ENCODE data around the gene EMILIN2. TPM values are rescaled to one million over a fixed set of nuclear protein-coding genes. Genes with fewer than 3 reads are reported as not detected.

Gene EMILIN2
- total RNA-seq, 1 donor from 2014 or later = 0.53 TPM

DNA sequence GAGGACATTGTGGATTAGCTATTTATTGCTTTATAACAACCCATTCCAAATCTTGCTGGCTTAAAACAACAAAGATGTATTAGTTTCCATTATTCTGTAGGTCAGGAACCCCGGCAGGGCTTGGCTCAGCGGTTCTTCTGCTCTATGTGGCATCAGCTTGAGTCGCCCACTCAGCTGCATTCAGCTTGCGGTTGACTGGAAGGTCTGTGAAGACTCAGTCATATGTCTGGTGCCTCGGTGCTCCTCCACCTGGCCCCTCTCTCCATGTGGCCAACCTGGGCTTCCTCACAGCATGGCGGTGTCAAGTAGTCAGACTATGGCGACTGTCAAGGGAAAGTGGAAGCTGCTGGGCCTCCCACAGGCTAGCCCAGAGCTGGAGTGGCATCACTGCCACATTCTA is 48.6 kb downstream of the EMILIN2 start:
- ATAC-seq = no peak
- DNase-seq (ENCODE audit: low spot score) = peak; percentile 41

DNA sequence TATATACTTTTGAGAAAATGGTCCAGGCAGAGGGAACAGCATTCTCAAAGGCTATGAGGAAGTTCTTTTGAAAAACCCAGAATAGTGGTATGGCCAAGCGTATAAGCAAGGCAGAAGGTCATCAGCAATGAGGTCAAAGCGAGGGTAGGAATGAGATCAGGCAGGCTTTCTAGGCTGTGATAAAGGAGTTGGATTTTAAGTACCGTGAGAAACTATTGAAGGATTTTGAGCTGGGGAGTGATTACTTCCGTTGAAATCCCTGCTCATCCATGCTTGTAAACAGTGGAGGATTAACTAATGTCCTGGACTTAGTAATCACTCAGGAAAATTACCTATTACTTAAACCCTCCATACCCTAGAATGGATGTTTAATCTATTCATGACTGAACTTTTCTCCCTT is 50.2 kb downstream of the EMILIN2 start:
- ATAC-seq = no peak

DNA sequence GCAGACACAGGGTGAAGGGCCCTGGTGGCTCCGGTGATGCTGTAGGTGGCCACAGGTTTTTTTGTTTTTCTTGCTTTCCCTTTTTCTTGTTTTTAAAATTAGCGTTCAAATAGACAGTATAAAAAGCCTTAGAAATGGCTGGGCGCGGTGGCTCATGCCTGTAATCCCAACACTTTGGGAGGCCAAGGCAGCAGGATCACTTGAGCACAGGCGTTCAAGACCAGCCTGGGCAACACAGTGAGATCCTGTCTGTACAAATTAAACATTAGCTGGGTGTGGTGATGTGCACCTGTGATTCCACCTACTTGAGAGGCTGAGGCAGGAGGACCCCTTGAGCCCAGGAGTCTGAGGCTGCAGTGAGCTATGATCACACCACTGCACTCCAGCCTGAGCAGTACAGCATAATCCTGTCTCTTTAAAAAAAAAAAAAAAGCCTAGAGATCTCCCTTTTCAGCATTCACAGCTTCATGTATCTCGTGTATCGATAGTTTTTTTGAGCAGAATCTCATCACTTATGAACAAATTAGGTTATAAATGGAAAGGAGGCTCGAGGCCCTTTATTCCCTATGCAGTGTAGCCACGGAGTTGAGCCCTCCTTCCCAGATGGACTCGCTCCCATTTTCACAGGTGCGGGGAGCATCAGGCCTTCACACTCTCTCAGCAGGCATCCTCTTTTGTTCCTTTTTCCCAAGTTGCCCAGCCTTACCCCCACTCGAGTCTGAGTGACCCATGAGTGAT is 50.8 kb downstream of the EMILIN2 start:
- no peak for ATAC-seq
- DNase-seq (ENCODE audit: low spot score) = peak; percentile 14

More for the DNA sequence above, 50.2 kb downstream of the EMILIN2 start:
- no peak for DNase-seq (ENCODE audit: low spot score)

DNA sequence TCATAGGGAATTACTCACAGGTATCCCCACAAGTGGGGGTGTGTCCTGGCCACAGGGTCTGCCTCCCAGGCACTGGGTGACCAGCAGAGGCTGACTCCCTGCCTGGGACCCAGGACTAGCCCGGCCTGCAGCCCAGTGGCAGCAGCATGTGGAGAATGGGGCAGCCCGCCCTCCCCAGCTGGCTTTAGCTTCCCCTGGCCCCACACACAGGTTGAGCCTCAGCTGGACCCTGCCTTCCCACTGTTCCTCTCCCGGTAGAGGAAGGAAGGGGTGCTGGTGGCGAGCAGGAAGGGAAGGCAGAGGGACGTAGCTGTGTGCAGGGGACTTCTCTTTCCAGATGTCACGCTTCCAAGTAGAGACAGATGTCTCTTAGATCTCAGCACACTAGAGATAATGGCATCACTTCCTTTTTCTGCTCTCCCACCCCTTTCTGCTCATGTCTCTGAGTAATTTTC is 51.4 kb downstream of the EMILIN2 start:
- ATAC-seq = no peak
- DNase-seq (ENCODE audit: low spot score) = peak; percentile 33

DNA sequence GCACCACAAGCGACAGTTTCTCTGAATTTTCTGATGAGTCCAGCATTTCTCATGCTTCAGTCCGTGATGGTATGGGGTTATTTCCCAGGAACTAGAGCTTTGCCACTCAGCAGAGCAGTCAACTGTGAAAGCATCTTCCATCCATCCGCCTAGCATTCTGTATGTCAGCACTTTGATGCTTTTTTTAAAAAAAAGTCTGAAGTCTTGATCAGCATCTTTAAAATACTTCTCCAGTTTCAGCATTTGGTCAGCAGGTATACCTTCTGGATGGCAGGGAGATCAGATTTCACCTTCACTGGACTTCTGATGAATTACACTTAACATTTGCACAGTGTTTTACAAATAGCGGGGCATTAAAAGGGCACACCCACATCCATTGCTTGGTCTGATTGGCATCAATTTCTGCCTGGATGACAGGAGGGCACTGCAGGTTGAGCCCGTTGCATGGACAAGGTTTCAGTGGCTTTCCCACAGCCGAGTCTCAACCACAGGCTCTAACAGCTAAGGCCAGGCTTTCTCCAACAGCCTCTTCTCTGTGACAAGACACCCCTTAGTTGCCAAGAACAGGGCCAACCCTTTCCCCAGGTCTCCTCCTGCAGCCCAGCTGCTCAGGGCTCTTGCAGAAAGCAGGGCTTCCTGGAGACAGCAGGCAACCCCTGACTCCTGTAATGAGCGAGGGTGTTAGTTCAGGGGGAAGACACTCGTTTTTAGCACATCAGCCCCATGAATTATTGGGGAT is 54.0 kb downstream of the EMILIN2 start:
- ATAC-seq = no peak

DNA sequence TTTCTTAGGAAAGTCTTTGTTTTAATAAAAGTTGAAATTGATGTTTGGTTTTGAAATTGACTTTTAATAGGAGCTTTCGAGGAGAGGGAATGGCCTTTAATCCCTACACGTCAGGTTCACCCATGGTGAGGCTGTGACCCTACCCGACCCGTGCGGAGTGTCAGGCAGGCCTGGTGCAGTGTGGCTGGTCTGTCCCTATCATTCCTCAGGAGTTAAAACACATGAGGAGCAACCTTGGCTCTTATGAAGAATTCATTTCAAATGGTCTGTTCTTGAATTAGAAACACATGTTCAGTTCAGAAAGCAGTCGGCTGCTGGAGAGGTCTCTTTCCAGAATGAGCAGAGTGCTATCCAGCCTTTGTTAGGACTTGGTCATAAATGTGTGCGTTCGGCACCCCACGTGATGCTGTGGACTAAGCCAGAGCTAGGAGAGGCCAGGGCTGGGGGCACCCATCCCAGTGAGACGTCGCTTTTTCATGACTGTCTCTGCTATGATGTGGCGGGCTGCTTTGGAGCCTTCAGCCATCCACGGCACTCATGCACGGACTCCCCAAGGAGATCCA is 54.7 kb downstream of the EMILIN2 start:
- ATAC-seq (no peak), DNase-seq (ENCODE audit: low spot score) (no peak)

More for the DNA sequence above, 54.0 kb downstream of the EMILIN2 start:
- DNase-seq (ENCODE audit: low spot score) = peak; percentile 35

DNA sequence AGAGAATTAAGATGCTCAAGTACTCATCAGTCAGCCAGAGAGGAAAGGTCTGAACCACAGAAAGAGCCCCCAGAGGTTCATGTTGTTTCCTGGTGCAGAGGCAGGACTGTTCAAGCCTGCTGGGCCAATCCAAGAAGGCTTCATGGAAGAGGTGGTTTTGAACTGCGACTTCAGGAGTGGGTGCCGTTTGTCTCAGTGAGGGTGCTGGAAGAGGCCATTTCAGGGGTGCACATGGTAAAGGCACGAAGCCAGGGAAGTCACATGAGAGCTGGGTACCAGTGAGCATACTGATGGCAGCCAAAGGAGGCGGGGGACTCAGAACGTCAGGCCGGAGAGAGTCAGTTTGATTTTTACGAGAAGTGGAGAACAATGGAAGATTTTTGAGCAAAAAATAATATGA is 55.5 kb downstream of the EMILIN2 start:
- DNase-seq (ENCODE audit: low spot score) = no peak
- ATAC-seq = no peak

DNA sequence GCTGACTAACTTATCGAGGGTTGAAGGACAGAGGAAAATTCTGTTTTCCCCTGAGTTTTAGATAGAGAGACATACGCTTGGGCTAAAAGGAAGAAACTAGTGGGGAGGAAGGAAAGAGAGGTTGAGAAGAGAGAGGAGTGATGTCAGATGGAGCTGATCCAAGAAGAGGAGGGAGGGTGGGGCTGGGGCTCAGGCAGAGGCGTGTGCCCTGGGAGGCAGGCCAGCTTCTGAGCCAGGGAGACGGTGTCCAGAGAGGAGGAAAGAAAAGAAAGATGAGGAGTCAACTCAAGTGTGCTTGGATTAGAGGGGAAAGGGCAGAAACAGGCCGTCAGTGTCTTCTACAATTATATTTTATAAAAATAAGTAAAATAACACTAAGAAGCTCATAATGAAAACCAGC is 56.2 kb downstream of the EMILIN2 start:
- ATAC-seq (no peak), DNase-seq (ENCODE audit: low spot score) (no peak)

DNA sequence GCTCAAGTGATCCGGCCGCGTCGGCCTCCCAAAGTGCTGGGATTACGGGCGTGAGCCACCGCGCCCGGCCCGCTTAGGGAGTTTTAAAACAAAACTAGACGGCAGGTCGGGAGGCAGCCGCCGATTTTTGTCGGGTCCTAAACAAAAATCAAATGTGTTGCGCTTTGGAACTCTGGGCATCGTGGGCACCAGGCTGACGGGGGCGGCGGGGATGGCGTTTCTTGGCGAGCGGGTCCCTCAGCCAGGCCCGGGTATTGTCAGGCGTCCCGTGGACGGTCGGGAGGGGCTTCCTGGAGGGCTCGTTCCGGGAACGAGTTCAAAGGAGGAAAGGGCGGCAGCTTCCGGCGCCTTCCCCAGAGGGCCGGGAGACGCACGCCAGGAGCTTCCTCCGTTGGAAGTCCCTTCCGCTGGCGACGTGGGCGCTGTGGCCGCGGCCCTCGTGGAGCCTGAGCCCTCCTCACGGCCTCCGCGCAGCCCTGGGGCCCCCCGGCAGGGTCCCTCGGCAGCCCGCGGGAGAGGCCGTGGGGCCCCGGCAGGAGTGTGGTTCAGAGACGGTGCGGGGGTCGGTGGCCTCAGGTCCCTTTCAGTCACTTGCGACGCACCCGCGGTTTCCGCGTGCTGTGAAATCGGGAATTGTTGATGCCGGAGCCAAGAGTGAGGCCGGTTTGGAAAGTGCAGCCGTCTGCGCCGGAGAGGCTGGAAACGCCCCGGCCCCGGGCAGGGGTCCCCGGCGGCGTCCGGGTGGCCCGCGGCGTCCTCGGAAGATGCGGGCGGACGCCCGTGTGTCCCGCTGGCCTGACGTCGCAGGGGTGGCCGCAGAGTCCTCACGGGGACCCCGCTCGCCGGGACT is 59.3 kb downstream of the EMILIN2 start:
- DNase-seq (ENCODE audit: low spot score) (peak; percentile 51), ATAC-seq (peak; percentile 42)

DNA sequence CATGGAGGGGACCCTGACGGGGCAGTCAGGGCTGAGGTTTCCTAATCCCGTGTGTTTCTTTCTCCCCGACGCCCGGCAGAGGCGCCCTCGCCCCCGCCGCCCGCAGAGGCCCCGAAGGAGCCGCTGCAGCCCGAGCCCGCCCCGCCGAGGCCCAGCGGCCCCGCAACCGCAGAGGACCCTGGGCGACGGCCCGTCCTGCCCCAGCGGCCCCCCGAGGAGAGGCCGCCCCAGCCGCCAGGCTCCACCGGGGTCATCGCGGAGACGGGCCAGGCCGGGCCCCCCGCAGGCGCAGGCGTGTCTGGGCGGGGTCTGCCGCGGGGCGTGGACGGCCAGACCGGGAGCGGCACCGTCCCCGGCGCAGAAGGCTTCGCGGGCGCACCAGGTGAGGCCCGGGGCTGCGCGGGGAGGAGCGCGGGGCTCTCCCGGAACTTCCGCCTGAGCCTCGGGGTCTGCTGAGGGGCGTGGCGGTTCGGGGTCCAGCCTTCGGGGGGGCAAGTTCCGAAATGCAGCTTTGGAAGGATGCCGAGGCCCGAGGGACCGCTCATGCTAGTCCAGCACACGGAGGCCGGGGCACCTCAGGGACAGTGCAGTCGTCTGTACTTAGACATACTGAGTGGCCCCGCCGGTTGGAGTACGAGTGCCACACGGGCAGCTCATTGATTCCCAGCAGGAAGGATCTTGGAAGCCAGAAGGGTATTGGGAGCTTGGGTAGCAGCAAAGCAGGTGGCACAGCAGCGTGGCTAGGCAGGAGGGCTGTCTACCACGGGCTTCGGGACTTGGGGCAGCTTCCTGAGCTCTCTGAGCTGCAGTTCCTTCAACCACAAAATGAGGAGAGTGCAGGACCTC is 60.1 kb downstream of the EMILIN2 start:
- peak; percentile 53 for ATAC-seq
- peak; percentile 47 for DNase-seq (ENCODE audit: low spot score)

DNA sequence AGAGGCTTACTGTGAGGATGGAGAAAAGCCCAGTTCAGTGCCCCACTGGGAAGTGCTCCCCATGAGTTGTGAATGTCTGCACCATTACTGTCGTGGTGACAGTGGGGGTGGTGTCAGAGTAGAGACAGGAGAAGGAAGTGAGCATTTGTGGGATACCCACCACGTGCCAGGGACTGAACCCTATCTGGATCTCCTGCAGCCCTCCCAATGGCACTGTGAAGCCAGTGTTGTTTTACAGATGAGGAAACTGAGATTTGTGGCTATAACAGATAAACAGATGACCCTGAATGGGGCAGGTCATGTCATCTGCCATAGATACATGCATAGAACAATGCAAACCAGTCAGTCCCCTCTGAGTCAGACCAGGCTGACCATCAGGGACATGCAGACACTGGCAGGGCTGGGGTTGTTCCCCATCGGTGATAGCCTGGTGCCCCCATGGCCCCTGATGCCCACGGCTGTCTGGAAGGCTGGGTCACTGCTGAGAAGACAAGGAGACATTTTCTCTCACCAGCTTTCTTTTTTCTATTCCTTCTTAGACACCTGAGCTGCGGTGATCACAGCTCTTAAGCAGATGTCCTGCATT is 60.8 kb downstream of the EMILIN2 start:
- no peak for ATAC-seq
- DNase-seq (ENCODE audit: low spot score) = no peak

DNA sequence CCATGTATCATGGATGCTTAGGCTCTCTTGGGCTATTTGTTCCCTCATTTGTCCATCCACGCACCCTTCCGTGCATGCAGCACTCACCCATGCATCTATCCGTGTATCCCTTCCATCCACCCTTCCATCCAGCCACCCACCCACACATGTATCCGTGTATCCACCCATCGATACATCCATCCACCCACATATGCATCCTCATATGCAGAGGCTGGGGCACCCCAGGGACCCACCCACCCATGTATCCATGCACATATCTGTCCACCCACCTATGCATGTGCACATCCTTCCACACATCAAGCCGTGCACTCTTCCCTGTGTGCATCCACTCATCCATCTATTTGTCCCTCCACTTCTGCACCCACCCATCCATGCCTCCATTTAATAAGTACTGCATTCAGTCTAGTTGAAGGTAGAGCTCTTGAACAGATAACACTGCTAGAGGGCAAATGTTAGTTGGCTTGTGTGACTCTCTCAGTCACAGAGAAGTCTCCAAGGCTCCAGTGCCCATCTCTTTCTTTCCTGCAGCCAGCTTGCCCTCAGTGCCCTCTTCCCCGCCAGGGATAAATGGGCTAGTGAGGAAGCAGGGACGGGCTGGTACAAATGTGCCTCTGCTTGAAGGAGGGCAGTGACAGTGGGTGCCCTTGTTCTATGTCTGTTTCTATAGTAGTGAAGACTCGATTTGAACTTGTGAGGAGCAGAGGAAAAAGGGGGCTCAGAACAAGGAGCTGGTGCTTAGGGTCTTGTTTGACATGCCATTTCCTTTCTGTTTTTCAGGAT is 61.5 kb downstream of the EMILIN2 start:
- ATAC-seq = no peak
- DNase-seq (ENCODE audit: low spot score) = no peak

DNA sequence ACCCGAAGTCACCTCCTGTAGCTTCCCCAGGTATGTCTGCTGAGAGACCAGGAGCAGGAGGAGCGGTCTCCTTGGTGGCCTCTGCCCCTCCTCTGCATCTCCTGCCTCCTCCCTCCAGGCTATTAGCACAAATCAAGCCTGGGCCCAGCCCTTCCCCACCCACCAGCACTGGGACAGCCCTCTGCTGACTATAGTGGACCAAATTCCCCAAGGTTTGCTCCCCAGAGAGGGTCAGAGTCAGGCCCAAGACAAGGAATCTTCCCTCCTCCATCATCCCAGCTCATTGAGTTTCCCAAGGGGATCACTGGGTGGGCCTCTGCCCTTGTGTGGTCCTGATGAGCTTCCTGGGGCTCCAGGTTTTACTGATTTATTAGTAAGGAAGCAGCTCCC is 62.1 kb downstream of the EMILIN2 start:
- DNase-seq (ENCODE audit: low spot score) = no peak

DNA sequence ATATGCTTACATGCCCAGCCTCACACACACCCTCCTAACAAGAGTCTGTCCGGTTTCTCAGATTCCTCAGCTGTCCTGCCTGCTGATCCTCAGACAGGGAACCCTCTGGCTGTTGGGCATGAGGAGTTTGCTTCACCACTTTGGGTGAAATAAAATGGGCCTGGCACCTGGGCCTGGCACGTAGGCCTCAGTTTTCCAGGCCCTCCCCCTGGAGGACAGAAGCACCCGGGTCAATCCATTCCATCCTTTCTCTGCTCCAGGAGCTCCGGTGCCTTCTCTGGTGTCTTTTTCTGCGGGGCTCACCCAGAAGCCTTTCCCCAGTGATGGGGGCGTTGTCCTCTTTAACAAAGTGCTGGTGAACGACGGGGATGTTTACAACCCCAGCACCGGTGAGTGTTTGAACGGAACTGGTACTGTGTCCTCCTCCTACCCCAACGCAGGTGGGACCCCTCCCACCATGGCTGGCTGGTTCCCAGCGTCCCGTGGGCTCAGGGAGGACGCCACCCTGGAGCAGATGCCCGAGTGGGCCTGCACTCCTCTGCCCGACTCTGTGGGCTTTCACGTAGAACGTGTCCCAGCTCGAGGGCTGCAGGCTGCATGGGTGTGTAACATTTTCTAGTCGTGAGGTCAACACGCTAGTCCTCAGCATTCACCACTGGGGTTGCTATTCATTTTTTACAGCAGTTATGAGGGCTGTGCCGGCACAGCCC is 62.8 kb downstream of the EMILIN2 start:
- DNase-seq (ENCODE audit: low spot score) (no peak), ATAC-seq (no peak)

More for the DNA sequence above, 62.1 kb downstream of the EMILIN2 start:
- no peak for ATAC-seq

DNA sequence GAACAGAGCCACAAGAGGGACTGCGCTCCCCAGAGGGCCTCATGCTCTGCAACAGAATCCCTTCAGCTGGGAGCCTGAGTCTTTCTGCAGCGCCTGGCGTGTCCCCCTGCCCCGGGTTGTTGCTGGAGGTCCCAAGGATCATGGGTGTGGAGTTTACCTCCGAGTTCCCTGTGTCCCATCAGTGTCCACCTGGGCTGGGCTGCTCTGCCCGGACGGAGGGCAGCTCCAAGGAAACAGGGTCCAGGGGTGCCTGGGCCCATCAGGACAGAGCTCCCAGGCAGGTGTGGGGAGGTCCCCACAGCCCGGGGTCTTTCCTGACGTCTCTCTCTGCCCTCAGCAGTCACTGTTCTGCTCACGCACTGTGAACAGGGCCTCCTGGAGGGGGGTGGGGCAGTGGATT is 63.5 kb downstream of the EMILIN2 start:
- DNase-seq (ENCODE audit: low spot score) (no peak), ATAC-seq (no peak)

DNA sequence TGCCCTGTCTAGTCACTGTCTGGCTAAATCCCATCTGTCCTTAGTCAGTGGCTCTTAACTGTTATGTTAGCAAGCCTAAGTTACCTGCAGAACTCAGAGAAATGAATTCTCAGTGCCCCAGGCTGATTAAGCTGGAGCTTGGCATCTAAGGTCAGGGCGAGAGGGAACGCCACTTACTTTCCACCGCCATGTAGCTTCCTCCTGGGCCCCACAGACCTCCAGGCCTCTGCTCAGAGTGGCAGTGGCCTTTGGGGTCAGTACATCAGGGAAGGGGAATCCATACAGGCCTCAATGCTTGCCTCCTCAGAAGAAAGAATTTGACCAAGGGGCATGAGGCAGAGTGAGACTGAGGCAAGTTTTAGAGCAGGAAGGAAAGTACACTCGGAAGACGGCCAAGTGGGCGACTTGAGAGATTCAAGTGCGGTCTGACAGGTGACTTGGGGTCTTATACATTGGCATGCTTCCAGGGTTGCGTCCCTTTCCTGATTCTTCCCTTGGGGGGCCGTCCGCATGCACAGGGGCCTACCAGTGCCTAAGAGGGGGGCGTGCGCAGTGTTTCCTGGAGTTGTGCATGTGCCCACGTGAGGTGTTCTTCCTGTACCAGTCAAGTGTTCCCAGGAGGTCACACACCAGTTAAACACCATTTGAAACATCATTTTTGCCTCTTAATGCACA is 64.1 kb downstream of the EMILIN2 start:
- ATAC-seq = no peak

DNA sequence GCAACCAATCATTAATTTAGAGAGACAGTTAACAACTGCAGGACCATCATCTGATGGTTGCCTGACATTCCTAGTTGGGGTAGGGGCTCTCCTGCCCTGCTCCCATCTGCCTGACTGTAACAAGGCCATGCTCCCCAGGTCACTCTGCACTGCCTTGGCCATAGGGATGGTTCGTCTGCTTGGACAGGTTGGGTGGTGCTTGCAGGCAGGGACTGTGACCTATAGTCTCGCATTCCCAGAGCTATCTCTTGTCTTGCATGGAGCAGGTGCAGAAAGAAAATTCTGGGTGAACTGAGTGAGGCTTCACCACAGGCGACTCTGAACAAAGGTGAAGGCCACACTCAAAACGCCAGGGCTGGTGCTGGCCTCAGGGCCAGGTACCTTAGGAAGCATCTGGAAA is 64.7 kb downstream of the EMILIN2 start:
- DNase-seq (ENCODE audit: low spot score) (no peak), ATAC-seq (no peak)

More for the DNA sequence above, 64.1 kb downstream of the EMILIN2 start:
- no peak for DNase-seq (ENCODE audit: low spot score)
